Measurements from ENCODE around the gene YY1. TPM values are rescaled to one million over a fixed set of nuclear protein-coding genes. Genes with fewer than 3 reads are reported as not detected.

Gene YY1
- total and polyA plus RNA-seq, 2 experiments from 2014 or later = 27.0 to 73.4 TPM

GRCh38 chr14:100237735-100238418 lies 1.1 kb upstream of the YY1 start:
- no peaks in the 10 kb centered on the region for H3K9me3 ChIP-seq (ENCODE audit: low read depth)
- no peaks in the 10 kb centered on the region for H3K36me3 ChIP-seq
- H3K4me1 ChIP-seq (ENCODE audit: low read depth) = peaks cover 12% of the 10 kb centered on the region
- peak overlapping the region; percentile 99 for H3K4me3 ChIP-seq
- TF ChIP-seq CTCF (IDR thresholded peaks at IDR 0.05; ENCODE audit: low read depth, low read length) = no peak
- peak overlapping the region; percentile 100 for H3K27ac ChIP-seq
- DNase-seq (ENCODE audit: low read depth in 1 of 2, low spot score in 1 of 2) = peak; percentile 52 to 79
- no peaks in the 10 kb centered on the region for H3K27me3 ChIP-seq

GRCh38 chr14:100239211-100239839 lies 381 bp downstream of the YY1 start:
- DNase-seq (ENCODE audit: low read depth in 1 of 2, low spot score in 1 of 2) = peak in 1 of 2 donors; percentile 23

GRCh38 chr14:100239840-100240667 lies 1.1 kb downstream of the YY1 start:
- Histone ChIP-seq H3K9me3 (ENCODE audit: low read depth) (no peaks in the 10 kb centered on the region), H3K27ac (peak overlapping the region; percentile 100), H3K4me1 (ENCODE audit: low read depth) (peaks cover 12% of the 10 kb centered on the region), H3K4me3 (peak overlapping the region; percentile 100), H3K36me3 (no peaks in the 10 kb centered on the region), H3K27me3 (no peaks in the 10 kb centered on the region)
- TF ChIP-seq CTCF (IDR thresholded peaks at IDR 0.05; ENCODE audit: low read depth, low read length) = peak; percentile 47
- peak; percentile 94 to 97 for DNase-seq (ENCODE audit: low read depth in 1 of 2, low spot score in 1 of 2)

More at GRCh38 chr14:100239211-100239839, 381 bp downstream of the YY1 start:
- peaks cover 12% of the 10 kb centered on the region for H3K4me1 ChIP-seq (ENCODE audit: low read depth)
- H3K27me3 ChIP-seq = no peaks in the 10 kb centered on the region
- H3K4me3 ChIP-seq = peak overlapping the region; percentile 100
- H3K27ac ChIP-seq = peak overlapping the region; percentile 100
- H3K36me3 ChIP-seq = no peaks in the 10 kb centered on the region
- H3K9me3 ChIP-seq (ENCODE audit: low read depth) = no peaks in the 10 kb centered on the region
- no peak for TF ChIP-seq CTCF (IDR thresholded peaks at IDR 0.05; ENCODE audit: low read depth, low read length)

GRCh38 chr14:100240668-100241032 lies 1.7 kb downstream of the YY1 start:
- Histone ChIP-seq H3K9me3 (ENCODE audit: low read depth) (no peaks in the 10 kb centered on the region), H3K36me3 (no peaks in the 10 kb centered on the region), H3K27me3 (no peaks in the 10 kb centered on the region), H3K4me3 (peak overlapping the region; percentile 39), H3K4me1 (ENCODE audit: low read depth) (peaks cover 16% of the 10 kb centered on the region), H3K27ac (peak overlapping the region; percentile 89)
- no peak for TF ChIP-seq CTCF (IDR thresholded peaks at IDR 0.05; ENCODE audit: low read depth, low read length)
- no peak for DNase-seq (ENCODE audit: low read depth in 1 of 2, low spot score in 1 of 2)

GRCh38 chr14:100241279-100241678 lies 2.3 kb downstream of the YY1 start:
- Histone ChIP-seq H3K36me3 (no peaks in the 10 kb centered on the region), H3K4me3 (peak overlapping the region; percentile 39), H3K27ac (peak overlapping the region; percentile 89), H3K9me3 (ENCODE audit: low read depth) (no peaks in the 10 kb centered on the region), H3K4me1 (ENCODE audit: low read depth) (peaks cover 21% of the 10 kb centered on the region), H3K27me3 (no peaks in the 10 kb centered on the region)
- DNase-seq (ENCODE audit: low read depth in 1 of 2, low spot score in 1 of 2) = no peak
- TF ChIP-seq CTCF (IDR thresholded peaks at IDR 0.05; ENCODE audit: low read depth, low read length) = no peak
